PC-3 (cell line): ENCODE results near the gene RABL6. TPM values are rescaled to one million over a fixed set of nuclear protein-coding genes. Genes with fewer than 3 reads are reported as not detected.
"Not testable (repeated sequence)": the region's sequence is repeated elsewhere in the genome, so short reads cannot be mapped to it uniquely, and the experiment has no call there.

Source experiments
- ATAC-seq: fragments of 200-7000 bp; cut with Tn5 transposase; 2 replicates; pipeline ENCODE4 v1.9.1; 2020; ENCODE audit warnings: mild to moderate bottlenecking, moderate library complexity
- BruUV-seq: library from RNA; stranded (reverse); fragments of 400-500 nt; replicated peaks from 2 replicates; lab custom pipeline; 2021; lab: Mats Ljungman, UMichigan
- CTCF ChIA-PET: fragments of 300-600 bp; sonication (Branson Sonifier 250); formaldehyde crosslinking; loops from one replicate; lab custom pipeline; 2022; ENCODE audit warnings: antibody characterized with exemption; lab: Charles Lee
- POLR2A ChIA-PET: fragments of 300-600 bp; sonication (Branson Sonifier 250); formaldehyde crosslinking; loops from one replicate; lab custom pipeline; 2022; ENCODE audit warnings: antibody characterized with exemption; ENCODE audit not compliant: unreplicated experiment; lab: Charles Lee
- DNase-seq: peaks from one replicate; pipeline ENCODE4 v3.0.0-alpha.2; 2015
- H2AFZ ChIP-seq: fragments of 300-600 bp; sonication (generic); 2 replicates; pipeline ENCODE4 v1.6.0; 2016; ENCODE audit warnings: antibody characterized with exemption, low read length
- H3F3A ChIP-seq: fragments of 300-600 bp; sonication (generic); one replicate; pipeline ENCODE4 v1.6.0; 2017; ENCODE audit warnings: antibody characterized with exemption, low read length, control low read depth, mild to moderate bottlenecking; ENCODE audit not compliant: unreplicated experiment
- H3K27ac ChIP-seq: fragments of 300-600 bp; sonication (generic); 2 replicates; pipeline ENCODE4 v1.5.1; 2016; ENCODE audit warnings: mild to moderate bottlenecking, low read length
- H3K27me3 ChIP-seq: fragments of 300-600 bp; sonication (generic); 2 replicates; pipeline ENCODE4 v1.6.1; 2016; ENCODE audit warnings: low read length, mixed read lengths
- H3K36me3 ChIP-seq: fragments of 300-600 bp; sonication (generic); 2 replicates; pipeline ENCODE4 v1.6.1; 2016; ENCODE audit warnings: low read depth, mixed run types, low read length, mixed read lengths
- H3K4me1 ChIP-seq: fragments of 300-600 bp; sonication (generic); 2 replicates; pipeline ENCODE4 v1.5.1; 2016; ENCODE audit warnings: low read length; ENCODE audit not compliant: insufficient read depth
- H3K4me2 ChIP-seq: fragments of 300-600 bp; sonication (generic); 2 replicates; pipeline ENCODE4 v1.6.0; 2016; ENCODE audit warnings: low read length
- H3K4me3 ChIP-seq: fragments of 300-600 bp; sonication (generic); 2 replicates; pipeline ENCODE4 v1.5.1; 2016; ENCODE audit warnings: mild to moderate bottlenecking, low read length, mixed read lengths
- H3K79me2 ChIP-seq: fragments of 300-600 bp; sonication (generic); 2 replicates; pipeline ENCODE4 v1.6.1; 2017; ENCODE audit warnings: low read length, mixed read lengths
- H3K9ac ChIP-seq: fragments of 300-600 bp; sonication (generic); 2 replicates; pipeline ENCODE4 v1.6.0; 2016; ENCODE audit warnings: mild to moderate bottlenecking, low read length
- H3K9me2 ChIP-seq: fragments of 300-600 bp; sonication (generic); replicated peaks from 2 replicates; pipeline ENCODE4 v1.6.1; 2016; ENCODE audit warnings: mixed run types, low read length, mixed read lengths
- H3K9me3 ChIP-seq: fragments of 300-600 bp; sonication (generic); 2 replicates; pipeline ENCODE4 v1.6.1; 2016; ENCODE audit warnings: low read length, mixed read lengths
- H4K20me1 ChIP-seq: fragments of 300-600 bp; sonication (generic); 2 replicates; pipeline ENCODE4 v1.6.1; 2016; ENCODE audit warnings: low read length, mixed read lengths
- CTCF ChIP-seq: fragments of 300-600 bp; sonication (generic); conservative IDR thresholded peaks from 2 replicates; pipeline ENCODE4 v1.5.1; 2017; ENCODE audit warnings: antibody characterized with exemption, low read depth, mild to moderate bottlenecking, low read length
- EZH2 ChIP-seq: fragments of 300-600 bp; sonication (generic); IDR thresholded peaks from one replicate; pipeline ENCODE4 v1.6.1; 2017; ENCODE audit warnings: antibody characterized with exemption, mild to moderate bottlenecking, low read length; ENCODE audit not compliant: unreplicated experiment
- EZH2phosphoT487 ChIP-seq: fragments of 300-600 bp; sonication (generic); IDR thresholded peaks from 2 replicates; pipeline ENCODE4 v1.6.1; 2018; ENCODE audit warnings: mild to moderate bottlenecking, antibody characterized with exemption, low read length, borderline replicate concordance
- intact Hi-C: fragments of 100-400 bp; cut with micrococcal nuclease; formaldehyde crosslinking; loops from 2 replicates; pipeline ENCODE4 v1.9.0; 2023
- total RNA-seq: library from RNA; depleted of rRNA; stranded (reverse); fragments of >200 nt; gene quantifications from 2 replicates; pipeline ENCODE4 v1.2.3, GENCODE V29; 2014

The RABL6 gene
- total RNA-seq, 1 experiment from 2014 or later = 84.3 TPM

- Histone ChIP-seq H3K36me3 (no peaks in the 10 kb centered on the region), H3F3A (no peaks in the 10 kb centered on the region), H3K27me3 (no peaks in the 10 kb centered on the region), H3K9me2 (no peaks in the 10 kb centered on the region), H3K4me3 (no peak overlapping the region), H3K79me2 (no peaks in the 10 kb centered on the region), H3K9me3 (no peaks in the 10 kb centered on the region), H3K4me1 (peaks cover 4% of the 10 kb centered on the region; the same call in 1 of the 2 replicates), H2AFZ (no peak overlapping the region), H3K4me2 (no peak overlapping the region), H4K20me1 (no peaks in the 10 kb centered on the region), H3K27ac (no peak overlapping the region), H3K9ac (no peak overlapping the region)
- BruUV-seq = no TSS peak
- ATAC-seq (peak; percentile 21; the same call in 1 of the 2 replicates), DNase-seq (peak; percentile 45)
- TF ChIP-seq EZH2phosphoT487 (no peak), EZH2 (no peak), CTCF (peak; percentile 45; the same call in 1 of the 2 replicates)
- intact Hi-C loops = loop anchor here (2.0 kb wide), 1 partner anchor 18 kb away; no protein-coding TSS in a partner anchor
- CTCF ChIA-PET = no interaction called here
- POLR2A ChIA-PET = no interaction called here
These were observed 23.3 kb upstream of the RABL6 start for GRCh38 chr9:136784249-136784996.

GRCh38 chr9:136784997-136785361 lies 22.8 kb upstream of the RABL6 start:
- ATAC-seq (no peak), DNase-seq (no peak)
- H3K4me3 ChIP-seq = no peak overlapping the region
- no peaks in the 10 kb centered on the region for H3K36me3 ChIP-seq
- peaks cover 4% of the 10 kb centered on the region; the same call in 1 of the 2 replicates for H3K4me1 ChIP-seq
- TF ChIP-seq EZH2phosphoT487 (no peak), EZH2 (no peak), CTCF (no peak)
- no peaks in the 10 kb centered on the region for H3K9me3 ChIP-seq
- H3K9ac ChIP-seq = no peak overlapping the region
- POLR2A ChIA-PET = no interaction called here
- H3K9me2 ChIP-seq = no peaks in the 10 kb centered on the region
- no peak overlapping the region for H3K27ac ChIP-seq
- H4K20me1 ChIP-seq = no peaks in the 10 kb centered on the region
- no peaks in the 10 kb centered on the region for H3F3A ChIP-seq
- H3K27me3 ChIP-seq = no peaks in the 10 kb centered on the region
- H2AFZ ChIP-seq = no peak overlapping the region
- H3K79me2 ChIP-seq = no peaks in the 10 kb centered on the region
- no peak overlapping the region for H3K4me2 ChIP-seq
- BruUV-seq = no TSS peak
- intact Hi-C loops = loop anchor here (2.0 to 5.0 kb wide), 2 partner anchors 18 to 252 kb away; no protein-coding TSS in a partner anchor
- CTCF ChIA-PET = no interaction called here

GRCh38 chr9:136785565-136786355 lies 22.0 kb upstream of the RABL6 start:
- BruUV-seq, H3K27me3 ChIP-seq, H3F3A ChIP-seq, CTCF ChIA-PET, H3K79me2 ChIP-seq, H3K36me3 ChIP-seq, H3K4me3 ChIP-seq, H3K4me1 ChIP-seq, ATAC-seq, H2AFZ ChIP-seq, H3K9ac ChIP-seq, H3K4me2 ChIP-seq, H3K9me3 ChIP-seq, H3K27ac ChIP-seq, DNase-seq, H3K9me2 ChIP-seq, H4K20me1 ChIP-seq: not testable (repeated sequence)
- intact Hi-C loops = loop anchor here (2.0 to 5.0 kb wide), 2 partner anchors 19 to 252 kb away; no protein-coding TSS in a partner anchor
- POLR2A ChIA-PET = interaction anchor here (0.7 kb wide), 1 partner anchor 263 kb away, joined by 6 read pairs; no protein-coding TSS in a partner anchor
